Subcutaneous abdominal adipose tissue (tissue), 5 donors: Measurements from ENCODE around the gene DLG5.

Source experiments
- H3K27ac ChIP-seq: one replicate; pipeline ENCODE4 v1.7.0; 2013; ENCODE audit warnings: low read depth, mild to moderate bottlenecking, inconsistent platforms, low read length, moderate library complexity
- H3K27me3 ChIP-seq, 5 donors: one replicate each; pipeline ENCODE4 v1.7.0; 2013; ENCODE audit warnings: low read length in 5 of 5, inconsistent platforms in 1 of 5; ENCODE audit not compliant: control insufficient read depth in 5 of 5, insufficient read depth in 4 of 5
- H3K36me3 ChIP-seq, 5 donors: one replicate each; pipeline ENCODE4 v1.7.0; 2013; ENCODE audit warnings: low read length in 5 of 5; ENCODE audit not compliant: control insufficient read depth in 5 of 5, insufficient read depth in 5 of 5
- H3K4me1 ChIP-seq, 5 donors: one replicate each; pipeline ENCODE4 v1.7.0; 2013; ENCODE audit warnings: low read length in 5 of 5, mild to moderate bottlenecking in 3 of 5, moderate library complexity in 1 of 5; ENCODE audit not compliant: control insufficient read depth in 5 of 5, insufficient read depth in 5 of 5
- H3K4me3 ChIP-seq, 5 donors: one replicate each; pipeline ENCODE4 v1.7.0; 2013; ENCODE audit warnings: low read length in 5 of 5, low read depth in 1 of 5
- H3K9ac ChIP-seq, 5 donors: one replicate each; pipeline ENCODE4 v1.7.0; 2013; ENCODE audit warnings: low read length in 5 of 5, mild to moderate bottlenecking in 4 of 5, moderate library complexity in 3 of 5
- H3K9me3 ChIP-seq, 5 donors: one replicate each; pipeline ENCODE4 v1.7.0; 2013; ENCODE audit warnings: low read length in 5 of 5; ENCODE audit not compliant: control insufficient read depth in 5 of 5
- donor health status: healthy.
- donor health status: healthy.
- donor health status: healthy.
- donor health status: healthy.
- donor health status: healthy.

DLG5 gene

DNA sequence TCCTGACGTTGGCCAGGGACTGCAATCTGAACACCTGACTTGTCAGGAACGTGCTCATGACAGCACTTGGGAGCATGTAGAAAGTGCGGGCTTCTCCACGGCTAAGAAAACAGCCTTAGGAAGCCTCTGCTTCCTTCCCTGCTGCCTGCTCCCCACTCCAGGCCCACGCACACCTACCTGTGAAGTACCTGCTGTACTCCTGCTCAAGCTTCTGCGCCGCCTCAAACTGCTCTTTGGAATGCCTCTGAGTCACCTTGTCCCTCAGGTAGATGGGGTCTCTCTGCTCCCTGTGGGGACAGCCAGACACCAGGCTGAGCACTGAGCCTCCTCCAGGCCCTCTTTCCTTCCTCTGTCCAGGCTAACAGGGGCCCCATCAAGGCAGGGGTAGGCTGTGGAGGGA is 132.7 kb downstream of the DLG5 start:
- no peaks in the 10 kb centered on the region for H3K27me3 ChIP-seq
- H3K27ac ChIP-seq: no peak overlapping the region
- H3K9me3 ChIP-seq: no peaks in the 10 kb centered on the region
- peaks cover 0 to 85% (median 84%) of the 10 kb centered on the region in 5 donors for H3K36me3 ChIP-seq
- H3K4me3 ChIP-seq: no peak overlapping the region
- no peaks in the 10 kb centered on the region for H3K4me1 ChIP-seq
- no peak overlapping the region for H3K9ac ChIP-seq

DNA sequence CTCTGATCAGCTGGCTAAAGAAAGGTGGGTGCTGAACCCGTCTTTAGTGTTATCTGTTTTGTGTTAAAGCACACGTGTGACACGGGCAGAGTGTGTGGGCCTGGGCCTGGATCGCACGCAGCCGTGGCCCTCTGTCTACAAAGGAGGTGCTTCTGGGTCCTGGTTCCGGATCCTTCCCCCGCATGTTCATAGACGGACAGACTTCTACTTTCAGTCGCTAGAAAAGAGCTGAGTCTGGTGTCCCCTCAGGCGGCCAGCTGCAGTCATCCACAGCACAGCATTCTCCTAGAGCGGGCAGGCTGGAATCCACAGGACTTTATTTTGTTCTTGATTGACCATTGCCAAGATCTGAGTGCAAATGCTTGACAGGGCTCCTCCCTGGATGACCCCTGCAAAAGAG is 134.4 kb downstream of the DLG5 start:
- Histone ChIP-seq H3K4me3 (no peak overlapping the region), H3K9ac (no peak overlapping the region), H3K36me3 (peaks cover 0 to 77% (median 72%) of the 10 kb centered on the region in 5 donors), H3K27me3 (no peaks in the 10 kb centered on the region), H3K4me1 (no peaks in the 10 kb centered on the region), H3K27ac (no peak overlapping the region), H3K9me3 (no peaks in the 10 kb centered on the region)

DNA sequence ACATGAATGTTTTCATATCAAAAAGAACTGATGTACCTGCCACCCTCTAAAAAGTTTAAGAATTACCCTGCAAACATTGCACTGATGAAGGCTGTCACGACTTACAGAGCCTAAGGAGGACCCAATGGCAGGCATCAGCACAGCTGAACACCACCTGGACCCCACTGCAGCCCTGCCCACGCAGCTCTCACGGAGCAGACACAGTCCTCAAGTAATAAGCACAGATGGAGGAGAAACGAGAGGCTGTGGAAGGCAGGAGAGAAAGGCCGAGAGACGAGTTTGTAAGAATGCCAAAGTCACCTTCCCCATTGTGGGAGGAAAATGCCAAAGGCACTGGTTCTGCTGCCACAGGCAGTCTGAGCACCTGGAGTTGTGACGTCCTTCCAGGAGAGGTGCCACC is 135.0 kb downstream of the DLG5 start:
- H3K4me3 ChIP-seq: no peak overlapping the region
- H3K4me1 ChIP-seq: no peaks in the 10 kb centered on the region
- H3K9me3 ChIP-seq: no peaks in the 10 kb centered on the region
- H3K27me3 ChIP-seq: no peaks in the 10 kb centered on the region
- H3K27ac ChIP-seq: no peak overlapping the region
- peaks cover 0 to 72% (median 65%) of the 10 kb centered on the region in 5 donors for H3K36me3 ChIP-seq
- H3K9ac ChIP-seq: no peak overlapping the region

DNA sequence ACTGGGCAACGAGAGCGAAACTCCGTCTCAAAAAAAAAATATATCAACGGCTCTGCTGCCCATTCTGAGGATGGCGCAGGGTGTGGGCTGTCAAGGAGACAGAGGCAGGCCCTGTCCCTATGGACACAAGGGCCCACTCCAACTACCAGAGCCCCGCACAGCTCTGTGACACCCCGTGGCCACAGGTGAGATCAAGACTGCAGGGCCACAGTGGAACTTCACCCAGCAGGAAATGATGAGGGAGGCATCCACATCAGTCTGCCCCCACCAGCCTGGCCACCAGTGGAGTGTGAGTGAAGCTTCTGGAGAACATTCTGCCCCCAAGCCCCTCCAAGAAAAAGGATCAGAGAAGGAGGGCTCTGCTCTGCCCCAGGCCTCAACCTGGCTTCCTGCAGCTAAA is 136.7 kb downstream of the DLG5 start:
- Histone ChIP-seq H3K27ac (no peak overlapping the region), H3K9me3 (no peaks in the 10 kb centered on the region), H3K9ac (no peak overlapping the region), H3K4me1 (no peaks in the 10 kb centered on the region), H3K4me3 (no peak overlapping the region), H3K36me3 (peaks cover 0 to 55% (median 49%) of the 10 kb centered on the region in 5 donors), H3K27me3 (no peaks in the 10 kb centered on the region)

DNA sequence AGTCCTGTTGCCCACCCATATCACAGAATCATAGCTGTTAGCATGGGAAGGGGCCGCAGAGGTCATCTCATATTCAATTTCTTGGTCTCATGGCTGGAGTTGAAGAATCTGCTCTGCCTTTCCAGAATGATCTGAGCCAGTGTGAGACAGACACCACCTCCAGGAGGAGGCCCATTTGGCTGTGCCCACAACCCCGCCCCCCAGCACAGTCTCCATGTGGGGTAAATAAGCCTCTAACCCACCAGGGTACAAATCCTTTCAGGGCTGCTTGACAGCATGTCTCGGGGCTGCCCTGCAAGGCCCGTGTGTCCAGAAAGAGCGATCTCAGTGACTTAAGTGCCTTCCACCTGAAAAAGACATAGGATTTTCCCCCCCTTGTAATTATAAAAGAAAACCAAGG is 137.5 kb downstream of the DLG5 start:
- H3K27ac ChIP-seq: no peak overlapping the region
- no peak overlapping the region for H3K4me3 ChIP-seq
- peaks cover 0 to 48% (median 42%) of the 10 kb centered on the region in 5 donors for H3K36me3 ChIP-seq
- no peaks in the 10 kb centered on the region for H3K4me1 ChIP-seq
- no peak overlapping the region for H3K9ac ChIP-seq
- H3K9me3 ChIP-seq: no peaks in the 10 kb centered on the region
- H3K27me3 ChIP-seq: no peaks in the 10 kb centered on the region

DNA sequence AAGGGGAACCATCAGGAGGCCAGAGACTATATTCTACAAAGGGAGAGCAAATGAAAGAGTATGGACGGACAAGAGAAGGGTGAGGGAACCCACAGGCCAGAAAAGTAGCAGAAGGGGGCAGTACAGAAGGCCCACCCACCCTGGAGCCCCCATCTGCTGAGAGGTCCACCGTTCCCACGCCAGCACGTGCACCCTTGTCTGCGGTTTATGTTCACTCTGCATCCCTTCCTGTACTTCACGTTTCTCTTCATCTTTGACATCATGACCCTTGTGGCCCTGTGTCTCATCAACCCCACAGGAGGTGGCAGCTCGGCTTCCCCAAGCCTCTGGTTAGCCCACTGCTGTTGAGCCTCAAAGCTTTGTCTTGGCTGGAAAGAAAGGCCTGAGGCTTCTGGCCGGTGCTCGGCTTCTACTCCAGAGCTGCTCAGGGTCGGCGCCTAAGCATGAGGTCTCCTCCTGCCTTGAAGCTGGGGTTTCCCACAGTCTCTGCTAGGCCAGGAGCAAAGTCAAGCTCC is 138.0 kb downstream of the DLG5 start:
- Histone ChIP-seq H3K4me1 (no peaks in the 10 kb centered on the region), H3K27ac (no peak overlapping the region), H3K36me3 (peaks cover 0 to 46% (median 37%) of the 10 kb centered on the region in 5 donors), H3K27me3 (no peaks in the 10 kb centered on the region), H3K9me3 (no peaks in the 10 kb centered on the region), H3K4me3 (no peak overlapping the region), H3K9ac (no peak overlapping the region)

DNA sequence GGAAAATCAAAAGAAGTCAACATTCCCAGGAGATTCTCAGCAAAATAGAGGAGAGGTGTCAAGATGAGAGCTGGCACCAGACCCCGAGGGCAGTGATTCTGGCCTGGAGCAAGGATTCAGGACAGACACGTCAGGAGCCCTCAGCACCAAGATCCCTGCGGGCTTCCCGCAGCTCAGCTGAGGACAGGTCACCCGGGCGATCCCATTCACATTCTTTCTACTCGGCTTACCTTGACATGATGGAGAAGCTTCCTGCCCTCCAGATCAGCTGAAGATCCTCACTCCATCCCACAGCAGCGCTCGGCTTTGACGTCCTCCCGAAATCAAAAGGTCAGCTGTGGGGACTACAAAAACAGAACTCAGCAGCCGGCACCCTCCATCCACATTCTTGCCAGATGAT is 139.1 kb downstream of the DLG5 start:
- Histone ChIP-seq H3K4me3 (no peak overlapping the region), H3K9me3 (no peaks in the 10 kb centered on the region), H3K27me3 (no peaks in the 10 kb centered on the region), H3K9ac (no peak overlapping the region), H3K36me3 (peaks cover 0 to 42% (median 31%) of the 10 kb centered on the region in 5 donors), H3K27ac (no peak overlapping the region), H3K4me1 (no peaks in the 10 kb centered on the region)

DNA sequence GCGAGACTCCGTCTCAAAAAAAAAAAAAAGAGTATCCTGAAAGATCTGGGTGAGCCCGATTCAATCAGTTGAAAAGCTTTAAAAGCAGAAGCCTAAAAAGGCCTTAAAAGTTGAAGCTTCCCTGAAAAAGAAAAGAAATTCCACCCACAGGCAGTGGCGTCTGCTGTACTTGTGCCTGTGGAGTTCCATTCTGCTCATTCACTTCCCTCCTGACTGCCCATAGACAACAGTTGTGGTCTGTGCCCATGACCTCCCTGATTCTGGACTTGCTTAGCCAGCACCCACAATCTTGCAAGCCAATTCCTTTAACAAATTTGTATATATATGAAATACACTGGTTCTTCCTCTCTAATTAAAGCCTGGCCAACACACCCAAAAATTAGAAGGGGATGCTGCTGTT is 141.7 kb downstream of the DLG5 start:
- no peak overlapping the region for H3K9ac ChIP-seq
- H3K4me1 ChIP-seq: no peaks in the 10 kb centered on the region
- no peaks in the 10 kb centered on the region for H3K9me3 ChIP-seq
- H3K27ac ChIP-seq: no peak overlapping the region
- H3K36me3 ChIP-seq: peaks cover 0 to 38% (median 31%) of the 10 kb centered on the region in 5 donors
- no peak overlapping the region for H3K4me3 ChIP-seq
- no peaks in the 10 kb centered on the region for H3K27me3 ChIP-seq

DNA sequence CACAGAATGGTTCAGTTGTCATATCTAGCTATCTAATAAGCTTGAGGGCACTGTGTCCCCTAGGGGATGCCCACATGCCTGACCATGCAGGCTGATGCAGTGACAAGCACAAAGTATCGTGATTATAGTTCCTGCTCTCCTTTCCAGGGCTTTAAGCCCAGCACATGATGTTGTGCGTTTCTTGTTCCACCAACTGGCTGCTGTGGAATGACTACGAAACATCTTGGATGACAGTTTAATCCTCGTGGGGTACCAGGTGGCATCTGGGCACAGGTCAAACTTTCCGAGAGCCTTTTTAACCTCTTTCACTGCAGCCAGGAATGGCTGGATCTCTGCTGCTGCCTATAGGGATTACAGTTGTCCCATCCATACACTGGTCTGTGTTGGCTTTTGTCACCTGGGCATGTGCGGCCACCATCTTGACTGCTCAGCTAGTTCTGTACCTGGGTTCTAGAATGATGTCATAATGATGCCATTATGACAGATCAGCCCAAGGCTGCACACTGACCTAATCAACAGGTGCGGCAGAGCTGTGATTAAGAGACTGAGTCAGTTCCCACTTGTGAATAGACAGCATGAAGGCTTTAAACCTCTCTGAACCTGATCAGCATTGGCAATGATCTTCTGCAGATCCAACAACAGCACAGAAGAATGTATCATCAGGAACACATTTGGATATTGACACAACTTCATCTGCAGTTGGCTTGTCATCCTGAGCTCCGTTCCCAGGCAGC is 144.1 kb downstream of the DLG5 start:
- H3K4me1 ChIP-seq: no peaks in the 10 kb centered on the region
- peaks cover 0 to 4% (median 0%) of the 10 kb centered on the region in 5 donors for H3K9me3 ChIP-seq
- H3K36me3 ChIP-seq: peaks cover 0 to 30% (median 23%) of the 10 kb centered on the region in 5 donors
- no peaks in the 10 kb centered on the region for H3K27me3 ChIP-seq
- no peak overlapping the region for H3K27ac ChIP-seq
- no peak overlapping the region for H3K9ac ChIP-seq
- no peak overlapping the region for H3K4me3 ChIP-seq

DNA sequence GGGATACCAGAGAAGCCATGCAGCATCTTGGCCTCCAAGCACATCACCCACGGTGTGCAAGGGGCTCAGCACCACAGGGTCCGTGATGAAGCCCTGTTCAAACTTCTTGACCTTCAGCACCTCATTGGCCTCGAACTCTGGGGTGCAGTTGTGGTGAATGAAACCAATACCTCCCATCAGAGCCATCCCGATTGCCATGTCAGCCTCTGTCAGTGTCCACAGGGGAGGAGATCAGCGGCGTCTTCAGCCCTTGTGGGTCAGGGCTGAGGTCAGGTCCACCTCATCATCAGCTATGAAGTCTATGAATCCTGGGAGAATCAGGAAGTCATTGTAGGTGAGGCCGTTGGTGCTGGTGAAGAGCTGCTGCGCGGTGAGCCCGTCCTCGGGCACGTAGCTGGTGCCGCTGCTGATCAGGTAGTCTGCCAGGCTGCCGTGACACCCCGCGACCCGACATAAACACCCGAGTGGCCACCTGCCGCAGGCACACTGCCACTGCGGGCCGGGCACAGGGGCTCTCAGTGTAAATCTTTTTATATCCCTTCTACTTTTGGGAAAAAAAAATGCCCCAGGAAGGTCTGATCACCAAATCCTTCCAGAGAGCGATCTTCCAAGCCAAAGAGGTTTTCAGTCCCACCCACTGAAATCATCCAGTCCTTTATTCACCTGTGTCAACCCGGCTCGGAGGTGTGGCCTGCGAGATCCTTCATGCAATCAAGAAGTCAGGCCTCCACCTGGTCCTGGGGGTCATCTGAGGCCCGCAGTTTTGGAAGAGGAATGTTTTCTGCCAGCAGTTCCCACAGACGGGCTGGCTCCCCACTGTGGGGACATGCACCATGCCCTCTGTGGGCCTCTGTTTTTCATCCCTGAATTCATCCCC is 144.9 kb downstream of the DLG5 start:
- H3K9ac ChIP-seq: no peak overlapping the region
- H3K4me1 ChIP-seq: no peaks in the 10 kb centered on the region
- no peak overlapping the region for H3K4me3 ChIP-seq
- H3K9me3 ChIP-seq: peaks cover 0 to 10% (median under 1%) of the 10 kb centered on the region in 5 donors
- H3K27ac ChIP-seq: no peak overlapping the region
- peaks cover 0 to 27% (median 23%) of the 10 kb centered on the region in 5 donors for H3K36me3 ChIP-seq
- H3K27me3 ChIP-seq: no peaks in the 10 kb centered on the region
